CD14-positive monocyte (primary cell): Measurements from ENCODE around the gene CDCA8. TPM values are rescaled to one million over a fixed set of nuclear protein-coding genes. Genes with fewer than 3 reads are reported as not detected.

Experiments
- DNase-seq, 3 donors: peaks; one replicate each; pipeline ENCODE4 v3.0.0-alpha.2; 2011 to 2022
- H2AFZ ChIP-seq: 2 replicates; pipeline ENCODE4 v1.6.0; 2012; ENCODE audit warnings: mild to moderate bottlenecking, low read depth, low read length, inconsistent platforms; ENCODE audit not compliant: insufficient read depth, poor library complexity, severe bottlenecking
- H3K27ac ChIP-seq, 2 donors: 1 replicate in 1 of 2; 2 replicates in 1 of 2; pipeline ENCODE4 v1.5.1; 2012 to 2013; ENCODE audit warnings: low read length in 2 of 2, control low read depth in 1 of 2, inconsistent platforms in 1 of 2, low read depth in 1 of 2, mild to moderate bottlenecking in 1 of 2
- H3K27me3 ChIP-seq, 2 donors: one replicate each; pipeline versions ENCODE4 v1.6.0 to v1.6.1; 2011 to 2013; ENCODE audit warnings: low read length in 2 of 2; ENCODE audit not compliant: control insufficient read depth in 2 of 2, insufficient read depth in 2 of 2
- H3K36me3 ChIP-seq, 2 donors: replicated peaks in 1 of 2; 1 replicate in 1 of 2; 2 replicates in 1 of 2; pipeline versions ENCODE4 v1.5.1 to v1.6.1; 2012 to 2013; ENCODE audit warnings: low read length in 2 of 2, control low read depth in 1 of 2, inconsistent platforms in 1 of 2, mild to moderate bottlenecking in 1 of 2; ENCODE audit not compliant: insufficient read depth in 2 of 2, control insufficient read depth in 1 of 2
- H3K4me1 ChIP-seq, 2 donors: 1 replicate in 1 of 2; 2 replicates in 1 of 2; pipeline versions ENCODE4 v1.5.1 to v1.6.1; 2012 to 2013; ENCODE audit warnings: low read length in 2 of 2, control low read depth in 1 of 2, inconsistent platforms in 1 of 2, mild to moderate bottlenecking in 1 of 2, moderate library complexity in 1 of 2; ENCODE audit not compliant: insufficient read depth in 2 of 2, control insufficient read depth in 1 of 2
- H3K4me2 ChIP-seq: replicated peaks from 2 replicates; pipeline ENCODE3; 2012; ENCODE audit warnings: low read length, moderate library complexity, mild to moderate bottlenecking; ENCODE audit not compliant: poor library complexity, severe bottlenecking; ENCODE audit errors: extremely low read depth
- H3K4me3 ChIP-seq, 3 experiments: fragments of 200-600 bp in 1 of 3; sonication (generic) in 1 of 3; replicated peaks in 1 of 3; 1 replicate in 2 of 3; 2 replicates in 1 of 3; pipeline ENCODE4 v1.5.1; 2011 to 2013; ENCODE audit warnings: low read length in 3 of 3, mild to moderate bottlenecking in 3 of 3, control low read depth in 2 of 3, low read depth in 2 of 3, inconsistent platforms in 1 of 3, moderate library complexity in 1 of 3
- H3K79me2 ChIP-seq: 2 replicates; pipeline ENCODE4 v1.6.0; 2012; ENCODE audit warnings: mild to moderate bottlenecking, control low read depth, inconsistent platforms, low read length, moderate library complexity; ENCODE audit not compliant: insufficient read depth
- H3K9ac ChIP-seq: 2 replicates; pipeline ENCODE4 v1.6.0; 2017; ENCODE audit warnings: low read length, mild to moderate bottlenecking; ENCODE audit not compliant: insufficient read depth, poor library complexity, severe bottlenecking
- H3K9me3 ChIP-seq, 2 donors: replicated peaks in 1 of 2; 1 replicate in 1 of 2; 2 replicates in 1 of 2; pipeline versions ENCODE4 v1.5.1 to v1.6.1; 2012 to 2013; ENCODE audit warnings: low read length in 2 of 2, control low read depth in 1 of 2; ENCODE audit not compliant: control insufficient read depth in 1 of 2, insufficient read depth in 1 of 2
- H4K20me1 ChIP-seq: 2 replicates; pipeline ENCODE4 v1.6.0; 2012; ENCODE audit warnings: mild to moderate bottlenecking, low read length, control low read depth, moderate library complexity; ENCODE audit not compliant: insufficient read depth
- H3K27ac Mint-ChIP-seq, 7 donors: one replicate each; pipeline ENCODE4 v1.8.0; 2020; ENCODE audit warnings: mild to moderate bottlenecking in 7 of 7, mixed read lengths in 7 of 7, moderate library complexity in 6 of 7, inconsistent platforms in 2 of 7
- H3K27me3 Mint-ChIP-seq, 3 donors: one replicate each; pipeline ENCODE4 v1.8.0; 2021 to 2022; ENCODE audit warnings: low read depth in 3 of 3, mild to moderate bottlenecking in 3 of 3, mixed read lengths in 3 of 3, moderate library complexity in 3 of 3, inconsistent platforms in 1 of 3
- H3K36me3 Mint-ChIP-seq, 2 donors: one replicate each; pipeline ENCODE4 v1.8.0; 2020; ENCODE audit warnings: mixed read lengths in 2 of 2, inconsistent platforms in 1 of 2, mild to moderate bottlenecking in 1 of 2
- H3K4me1 Mint-ChIP-seq: one replicate; pipeline ENCODE4 v1.8.0; 2020; ENCODE audit warnings: mild to moderate bottlenecking, mixed read lengths
- H3K4me3 Mint-ChIP-seq, 2 donors: one replicate each; pipeline ENCODE4 v1.8.0; 2020; ENCODE audit warnings: mild to moderate bottlenecking in 2 of 2, mixed read lengths in 2 of 2, moderate library complexity in 1 of 2
- H3K9me3 Mint-ChIP-seq, 7 donors: one replicate each; pipeline ENCODE4 v1.8.0; 2020 to 2022; ENCODE audit warnings: mixed read lengths in 7 of 7, mild to moderate bottlenecking in 6 of 7, moderate library complexity in 6 of 7, inconsistent platforms in 2 of 7
- CTCF ChIP-seq: fragments of 200-600 bp; IDR thresholded peaks from one replicate; pipeline ENCODE4 v1.8.0; 2022; ENCODE audit warnings: antibody characterized with exemption, mild to moderate bottlenecking
- WGBS: methylation state at CpG from one replicate; pipeline ENCODE4 v1.1.5; 2013; ENCODE audit warnings: missing lambda C conversion rate; ENCODE audit not compliant: insufficient coverage; 5-methylcytosine and 5-hydroxymethylcytosine counted together
- intact Hi-C, 2 donors: fragments of 100-400 bp; cut with micrococcal nuclease; formaldehyde crosslinking; loops; one replicate each; pipeline versions ENCODE4 v1.15.0 to v1.15.1; 2023
- polyA plus RNA-seq, 3 donors: library from polyadenylated mRNA; depleted of rRNA in 1 of 3; unstranded in 2 of 3; stranded (reverse) in 1 of 3; fragments of 300-500 nt in 2 of 3; fragments of >200 nt in 1 of 3; fragmentation: Illumina TruSeq in 2 of 3; gene quantifications; 1 replicate in 2 of 3; 2 replicates in 1 of 3; pipeline ENCODE4 v1.2.3, GENCODE V29; 2012 to 2021

The CDCA8 gene
- polyA plus RNA-seq, 3 donors, result 0.09 to 0.67 (median 0.60) TPM

DNA sequence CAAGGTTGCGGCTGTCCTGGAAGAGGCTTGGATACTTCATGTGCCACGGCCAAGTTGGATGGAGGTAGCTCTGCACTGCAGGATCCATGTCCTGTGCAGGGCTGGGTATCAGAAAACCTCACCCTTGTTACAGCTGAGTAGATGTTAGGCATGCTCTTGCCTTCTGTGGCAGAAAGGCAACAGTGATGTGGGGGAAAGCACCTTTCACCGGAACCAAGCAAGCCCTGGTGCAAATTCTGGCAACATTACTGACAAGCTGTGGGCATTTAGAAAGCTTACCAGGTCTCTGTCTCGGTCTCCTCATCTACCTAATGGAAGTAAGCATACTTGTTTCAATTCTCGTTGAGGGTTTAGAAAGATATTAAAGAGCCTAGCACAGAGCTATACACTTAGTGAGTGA lies 14.5 kb upstream of the CDCA8 start:
- Mint-ChIP-seq H3K36me3 (peaks cover 7 to 9% of the 10 kb centered on the region in 2 donors), H3K9me3 (peaks cover 0 to 2% (median 0%) of the 10 kb centered on the region in 7 donors), H3K27ac (no peak overlapping the region), H3K4me3 (no peak overlapping the region), H3K4me1 (peaks cover 36% of the 10 kb centered on the region), H3K27me3 (peaks cover 1% of the 10 kb centered on the region in 3 donors)
- no peaks in the 10 kb centered on the region for H3K79me2 ChIP-seq
- no peak for DNase-seq
- no peaks in the 10 kb centered on the region for H3K27me3 ChIP-seq
- no peak overlapping the region for H3K9ac ChIP-seq
- H4K20me1 ChIP-seq, result no peaks in the 10 kb centered on the region
- peak overlapping the region; percentile 87 for H2AFZ ChIP-seq
- intact Hi-C loops, result loop anchor here (2.0 to 5.0 kb wide), 2 partner anchors 71 to 75 kb away; no protein-coding TSS in a partner anchor
- H3K36me3 ChIP-seq, result peaks cover 1 to 12% of the 10 kb centered on the region in 2 donors
- WGBS, result 100% methylated on average over 3 of the region's 5 CpGs
- no peaks in the 10 kb centered on the region for H3K9me3 ChIP-seq
- peaks cover 15 to 23% of the 10 kb centered on the region in 2 donors for H3K4me1 ChIP-seq
- TF ChIP-seq CTCF, result no peak
- H3K4me3 ChIP-seq, result no peak overlapping the region
- no peak overlapping the region for H3K4me2 ChIP-seq
- no peak overlapping the region for H3K27ac ChIP-seq

DNA sequence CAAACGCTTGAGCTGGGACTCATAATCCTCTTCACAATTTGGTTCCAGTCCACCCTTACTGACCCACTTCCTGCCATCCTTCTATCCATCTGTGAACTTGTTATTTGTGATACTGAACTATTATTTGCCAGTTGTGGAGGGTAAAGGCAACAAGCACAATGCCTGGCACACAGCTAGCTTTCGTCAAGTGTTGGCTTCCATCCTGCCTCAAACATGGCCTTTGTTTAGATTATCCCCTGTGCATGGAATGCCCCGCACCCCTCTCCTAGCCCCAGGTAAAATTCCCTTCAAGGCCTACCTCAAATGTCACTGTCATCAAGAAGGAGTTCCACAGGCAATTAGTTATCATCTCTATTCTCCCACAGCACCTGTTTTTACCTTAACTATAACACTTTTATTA lies 11.4 kb upstream of the CDCA8 start:
- H3K27ac ChIP-seq, result no peak overlapping the region
- Mint-ChIP-seq H3K4me1 (peaks cover 25% of the 10 kb centered on the region), H3K4me3 (no peak overlapping the region), H3K27ac (no peak overlapping the region), H3K27me3 (peaks cover 0 to 1% (median 0%) of the 10 kb centered on the region in 3 donors), H3K9me3 (peaks cover 0 to 2% (median 0%) of the 10 kb centered on the region in 7 donors), H3K36me3 (peaks cover 34 to 35% of the 10 kb centered on the region in 2 donors)
- WGBS, result 100% methylated on average over 2 of the region's 3 CpGs
- no peak for TF ChIP-seq CTCF
- H3K9me3 ChIP-seq, result no peaks in the 10 kb centered on the region
- intact Hi-C loops, result loop anchor here (5.0 to 10.0 kb wide), 2 partner anchors 224 to 226 kb away; no protein-coding TSS in a partner anchor
- DNase-seq, result no peak
- H3K4me2 ChIP-seq, result no peak overlapping the region
- no peak overlapping the region for H2AFZ ChIP-seq
- no peak overlapping the region for H3K9ac ChIP-seq
- H3K4me3 ChIP-seq, result no peak overlapping the region
- no peaks in the 10 kb centered on the region for H4K20me1 ChIP-seq
- H3K27me3 ChIP-seq, result no peaks in the 10 kb centered on the region
- no peaks in the 10 kb centered on the region for H3K79me2 ChIP-seq
- peaks cover 18 to 41% of the 10 kb centered on the region in 2 donors for H3K36me3 ChIP-seq
- H3K4me1 ChIP-seq, result peaks cover 9 to 16% of the 10 kb centered on the region in 2 donors
